DMS114 treated with DMSO at 0.1 percent for 48 hours (cell line): ENCODE results near the gene LRRC36.
A peak's percentile ranks its signal among the peaks of the same experiment; 100 is the strongest.

Experiments
- DNase-seq: peaks from one replicate; lab custom pipeline; 2025; ENCODE audit not compliant: unreplicated experiment; lab: John Stamatoyannopoulos, UW

LRRC36 gene

DNA sequence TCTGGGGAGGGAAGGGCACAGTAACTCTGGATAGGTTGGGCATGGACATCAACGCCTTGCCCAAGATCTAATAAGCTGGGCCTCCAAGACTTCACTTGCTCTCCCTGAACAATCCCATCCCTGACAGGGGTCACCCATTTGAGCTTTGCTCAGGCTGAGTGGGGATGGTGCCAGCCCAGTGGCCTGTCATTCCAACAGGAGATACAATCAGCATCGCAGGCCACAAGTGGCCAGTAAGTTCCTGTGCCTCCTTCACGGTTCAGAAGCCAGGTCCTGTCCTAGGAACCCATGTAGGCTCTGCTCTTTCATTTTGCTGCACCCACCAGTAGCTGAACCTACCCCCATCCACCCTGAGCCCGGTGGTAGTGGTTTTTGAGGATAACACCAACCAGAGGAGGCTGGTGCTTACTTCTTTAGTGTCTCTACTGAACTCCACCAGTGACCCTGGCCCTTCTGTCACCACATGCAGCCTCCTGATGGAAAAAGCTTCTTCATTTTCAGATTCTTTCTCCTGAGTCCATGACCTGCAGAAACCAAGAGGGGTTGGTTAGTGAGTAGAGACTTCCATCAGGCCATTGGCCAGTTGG, 32.4 kb upstream of the LRRC36 start:
- DNase-seq: no peak

DNA sequence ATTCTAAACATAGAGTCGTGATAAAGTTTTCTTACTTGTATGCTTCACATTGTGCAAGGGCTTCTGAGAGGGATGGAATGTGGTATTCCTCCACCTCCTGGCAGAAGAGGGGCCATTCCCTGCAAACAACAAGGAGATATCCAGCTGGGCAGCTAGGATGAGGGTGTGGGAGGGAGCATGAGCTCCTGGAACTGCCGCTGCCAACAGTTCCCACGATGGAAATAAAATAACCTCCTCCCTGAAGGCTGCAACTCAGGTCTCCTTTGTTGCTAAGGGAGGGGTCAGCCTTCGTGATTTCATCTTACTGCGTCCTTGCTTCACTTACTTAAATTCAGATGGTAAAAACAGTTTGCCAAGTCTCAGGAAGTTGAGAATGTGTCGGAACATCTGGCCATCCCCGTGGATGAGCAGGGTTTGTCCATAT, 31.7 kb upstream of the LRRC36 start:
- DNase-seq: no peak

DNA sequence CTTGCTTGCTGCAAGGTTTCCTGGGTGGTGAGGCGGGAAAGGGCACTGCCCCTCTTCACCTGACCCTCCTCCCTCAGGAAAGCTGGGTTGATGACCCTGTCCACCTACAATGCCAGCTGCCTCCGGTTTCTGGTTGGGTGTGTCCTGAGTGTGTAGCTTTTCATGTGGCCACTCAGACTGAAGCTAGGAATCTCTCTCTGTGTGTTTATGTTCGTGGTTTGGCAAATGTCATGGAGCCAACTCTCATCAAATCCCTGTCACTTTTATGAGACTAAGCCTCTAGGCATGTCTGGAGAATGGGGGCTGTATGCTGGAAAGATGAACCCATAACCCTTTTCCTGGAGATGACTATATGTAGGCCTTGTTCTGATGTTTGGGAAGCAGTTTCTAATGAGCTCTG, 30.2 kb upstream of the LRRC36 start:
- no peak for DNase-seq

DNA sequence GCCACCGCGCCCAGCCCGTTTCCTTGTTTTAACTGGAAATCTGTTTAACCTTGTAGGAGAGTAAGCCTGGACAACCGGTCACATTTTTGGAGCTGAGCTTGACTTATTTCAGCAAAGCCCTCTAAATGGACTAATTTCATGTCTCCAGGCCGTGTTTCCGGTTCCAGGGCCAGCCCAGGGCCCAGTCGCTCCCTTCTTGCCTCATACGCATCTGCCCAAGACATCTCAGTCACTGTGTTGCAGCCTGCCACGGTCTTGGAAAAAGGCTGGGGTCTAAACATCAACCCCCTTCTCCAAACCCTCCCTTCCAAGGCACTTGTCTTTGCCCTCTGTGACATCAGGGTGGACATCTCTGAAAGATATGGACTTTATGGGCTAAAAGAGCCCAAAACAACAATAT, 28.3 kb upstream of the LRRC36 start:
- no peak for DNase-seq

DNA sequence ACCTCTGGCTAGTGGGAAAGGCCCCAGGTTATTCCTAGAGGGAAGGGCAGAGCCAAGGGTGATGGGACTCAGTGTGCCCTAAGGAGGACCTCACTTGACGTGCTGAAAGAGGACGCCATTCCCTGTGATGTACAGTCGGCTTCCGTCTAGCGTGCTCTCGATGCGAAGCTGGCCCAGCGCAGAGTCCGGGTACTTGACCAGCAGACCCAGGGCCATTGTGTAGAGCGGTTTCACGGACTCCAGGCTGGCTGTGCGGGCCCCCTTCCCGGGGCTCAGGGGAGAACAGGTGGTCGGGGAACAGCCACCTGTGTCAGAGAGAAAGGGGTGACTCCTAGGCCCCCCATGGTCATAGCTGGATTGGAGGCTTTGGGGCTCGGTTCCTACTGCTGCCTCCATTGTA, 27.3 kb upstream of the LRRC36 start:
- no peak for DNase-seq

DNA sequence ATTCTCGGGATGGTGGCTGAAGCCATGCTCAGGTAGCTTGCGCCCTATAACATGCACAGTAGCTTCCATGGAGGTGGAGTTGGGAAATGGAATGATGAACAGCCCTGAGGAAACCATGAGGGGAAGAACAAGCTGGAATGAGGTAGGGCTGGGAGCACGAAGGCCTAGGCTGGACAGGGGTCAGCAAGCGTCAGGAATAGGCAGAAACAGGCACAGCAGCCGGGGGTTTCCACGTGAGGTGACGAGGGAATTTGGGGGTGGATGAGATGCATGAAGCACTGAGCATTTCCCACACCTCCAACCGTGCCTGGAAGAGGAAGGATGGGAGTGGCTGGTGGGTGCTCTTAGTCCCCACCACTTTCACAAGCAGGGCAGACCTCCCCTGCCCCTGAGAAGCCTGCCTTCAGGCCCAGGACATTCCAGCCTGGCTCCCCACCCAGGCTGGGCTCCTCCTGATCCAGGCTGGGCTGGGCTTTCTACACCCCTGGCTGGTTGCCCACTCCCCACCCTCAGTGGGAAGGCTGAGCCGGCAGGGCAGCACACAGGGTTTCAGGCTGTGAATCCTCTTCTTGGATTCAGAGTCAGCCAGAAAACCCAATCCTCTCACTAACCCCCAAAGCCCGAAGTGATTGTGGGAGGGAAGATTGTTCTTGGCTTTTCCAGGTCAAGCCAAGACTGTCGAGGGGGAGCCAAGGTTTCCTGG, 25.4 kb upstream of the LRRC36 start:
- no peak for DNase-seq

DNA sequence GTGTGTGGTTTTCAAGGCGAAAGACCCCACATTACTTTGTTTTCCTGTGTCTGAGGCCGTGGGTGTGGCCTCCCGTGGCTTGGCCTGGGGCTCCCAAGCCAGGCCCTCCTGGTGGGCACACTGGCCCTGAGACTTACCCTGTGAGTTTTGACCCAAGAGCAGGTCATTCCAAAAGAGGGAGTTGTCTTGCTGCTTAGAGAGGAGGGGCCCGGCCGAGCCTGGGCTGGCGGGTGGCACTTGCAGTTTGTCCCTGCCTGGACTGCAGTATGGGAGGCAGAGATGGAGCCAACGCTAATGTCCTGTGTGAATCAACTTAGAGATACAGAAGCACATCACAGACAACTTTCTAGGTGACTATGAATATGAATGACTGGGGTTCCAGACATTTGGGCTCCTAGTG, 24.5 kb upstream of the LRRC36 start:
- no peak for DNase-seq

DNA sequence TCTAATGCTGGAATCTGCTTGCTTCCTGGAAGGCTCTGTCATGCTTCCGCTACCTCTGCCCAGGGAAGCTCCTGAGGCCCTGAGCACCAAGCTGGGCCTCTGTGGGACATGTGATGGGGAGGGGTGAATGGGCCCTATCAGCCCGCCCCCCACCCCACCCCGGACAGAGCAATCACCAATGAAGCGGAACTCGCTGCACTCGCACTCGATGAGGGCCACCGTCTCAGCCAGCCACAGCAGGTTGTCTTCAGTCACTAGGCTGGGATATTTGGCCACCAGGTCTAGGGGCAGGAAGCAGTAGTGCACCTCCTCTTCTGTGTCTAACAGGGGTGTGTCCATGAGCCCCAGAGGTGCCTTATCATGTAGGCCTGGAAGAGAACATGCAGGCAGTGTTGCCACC, 23.6 kb upstream of the LRRC36 start:
- DNase-seq: no peak

DNA sequence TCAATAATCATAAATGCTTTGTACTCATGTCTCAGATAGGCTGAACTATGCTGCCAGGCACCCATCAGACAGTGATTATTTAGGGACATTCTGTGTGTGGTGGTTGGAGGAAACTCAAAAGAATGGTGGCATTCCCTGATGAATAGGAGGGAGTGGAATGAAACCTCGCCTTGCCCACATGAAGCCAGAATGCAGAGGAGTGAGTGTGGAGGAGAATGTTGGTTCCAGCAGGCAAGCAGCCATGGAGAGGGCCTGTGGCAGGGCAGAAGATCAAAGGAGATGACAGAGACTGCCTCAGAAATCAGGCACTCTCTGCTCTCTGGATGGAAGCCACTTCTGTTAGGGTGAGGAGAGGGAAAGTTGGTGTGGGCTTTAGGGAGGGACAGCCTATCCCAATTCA, 22.6 kb upstream of the LRRC36 start:
- no peak for DNase-seq

DNA sequence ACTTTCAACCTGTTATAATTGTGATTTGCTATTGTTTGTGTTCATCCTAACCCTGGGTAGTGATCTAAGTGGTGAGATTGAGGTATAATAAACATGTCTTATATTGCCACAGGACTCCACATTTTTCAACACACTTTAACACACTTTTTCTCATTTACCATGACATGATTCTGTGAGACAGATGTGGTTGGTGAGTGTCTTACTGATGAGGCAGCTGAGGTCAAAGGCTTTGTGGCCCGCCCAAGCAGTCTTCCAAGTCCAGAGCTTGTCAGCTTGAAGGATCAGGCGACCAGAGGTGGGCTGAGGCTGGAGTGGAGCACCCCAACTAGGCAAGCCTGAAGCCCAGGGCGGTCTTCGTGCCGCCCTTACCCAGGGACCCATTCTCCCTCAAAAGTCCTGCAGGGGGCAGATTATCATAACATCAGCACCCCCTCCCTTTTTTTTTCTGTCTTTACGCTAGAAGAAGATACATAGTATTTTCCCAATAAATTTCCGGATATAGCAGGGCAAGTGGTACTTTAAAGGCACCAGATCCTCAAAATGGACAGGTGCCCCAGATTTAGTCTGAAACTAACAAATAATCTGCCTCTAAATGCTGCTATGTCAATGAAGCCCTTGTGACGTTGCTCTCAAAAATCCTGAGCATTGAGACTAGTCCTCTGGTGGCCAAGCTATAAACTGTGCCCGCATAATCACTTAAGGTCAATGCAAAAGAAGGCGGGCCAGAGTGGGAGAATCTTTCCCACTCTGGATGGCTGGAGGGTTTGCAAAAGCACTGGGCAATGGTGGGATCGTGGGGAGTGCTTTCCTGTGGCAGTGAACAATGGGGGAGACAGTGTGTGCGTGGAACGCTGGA, 21.2 kb upstream of the LRRC36 start:
- DNase-seq: no peak

DNA sequence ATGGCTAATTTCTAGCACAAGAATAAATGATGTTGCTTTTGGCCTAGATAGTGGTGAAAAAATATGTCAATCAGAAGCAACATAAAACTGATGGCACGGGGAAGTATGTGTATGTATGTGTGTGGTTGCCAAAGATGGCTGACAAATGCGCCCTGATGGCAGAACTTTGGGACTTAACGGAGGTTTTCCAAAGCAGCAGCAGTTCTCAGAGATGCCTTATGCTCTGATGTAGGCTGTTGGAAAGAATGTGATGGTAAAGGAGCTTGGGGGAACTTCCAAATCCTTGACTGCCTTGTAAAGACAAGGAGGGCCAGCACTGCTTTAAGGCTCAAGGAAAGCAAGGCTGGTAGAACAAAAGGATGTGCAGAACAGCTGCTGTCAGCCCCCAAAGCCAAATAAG, 16.1 kb upstream of the LRRC36 start:
- DNase-seq: no peak

DNA sequence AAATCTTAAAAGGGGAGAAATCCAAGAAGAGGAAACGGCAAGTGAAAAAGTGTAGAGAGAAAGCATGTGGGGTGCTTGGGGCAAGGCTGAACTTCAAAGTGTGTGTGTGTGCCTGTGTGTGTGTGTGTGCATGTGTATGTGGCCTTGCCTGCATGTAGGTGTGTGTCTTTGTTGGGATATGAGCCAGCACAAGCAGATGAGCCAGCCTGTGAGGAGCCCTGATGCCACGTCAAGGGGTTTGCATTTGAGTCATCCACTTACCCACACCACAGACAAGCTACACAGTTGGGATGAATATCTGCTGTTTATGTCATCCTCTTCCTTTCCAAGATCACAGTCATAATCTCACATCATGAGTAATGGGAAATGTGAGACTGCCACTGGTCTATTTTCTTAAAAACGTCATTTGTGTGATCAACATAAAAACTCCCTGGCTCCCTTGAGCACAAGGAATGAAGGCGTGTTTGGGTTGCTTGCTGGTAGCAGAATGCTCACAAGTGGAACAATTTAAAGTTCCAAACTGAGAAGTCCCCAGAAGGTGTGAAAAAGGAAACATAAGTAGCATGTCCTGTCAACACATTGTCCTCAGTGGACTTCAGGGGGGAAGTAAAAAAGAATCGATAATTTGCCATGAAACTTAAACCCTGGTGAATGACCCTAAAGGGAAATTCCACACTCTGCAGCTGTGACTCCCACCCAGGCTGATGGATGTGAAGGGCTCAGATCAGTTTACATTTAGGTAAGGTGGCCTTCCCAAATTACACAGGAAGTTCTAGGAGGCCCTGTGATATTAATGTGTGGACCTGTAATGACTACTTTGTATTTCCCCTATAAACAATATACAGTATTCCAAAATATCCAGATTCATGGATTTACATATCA, 14.8 kb upstream of the LRRC36 start:
- no peak for DNase-seq

DNA sequence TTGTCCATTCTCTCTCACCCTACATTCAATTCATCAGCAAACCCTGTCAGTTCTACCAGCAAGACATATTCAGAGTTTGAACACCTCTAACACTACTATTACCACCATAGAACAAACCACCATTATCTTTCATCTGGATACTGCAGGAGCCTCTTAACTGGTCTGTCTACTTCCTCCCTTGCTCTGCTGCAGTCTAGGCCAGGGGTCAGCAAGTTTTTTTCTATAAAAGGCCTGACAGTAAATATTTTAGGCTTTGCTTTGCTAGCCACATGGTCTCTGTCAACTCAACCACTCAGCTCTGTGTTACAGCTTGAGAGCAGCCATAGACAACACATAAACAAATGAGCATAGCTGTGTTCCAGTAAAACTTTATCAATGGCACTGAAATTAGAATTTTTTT, 13.9 kb upstream of the LRRC36 start:
- no peak for DNase-seq

DNA sequence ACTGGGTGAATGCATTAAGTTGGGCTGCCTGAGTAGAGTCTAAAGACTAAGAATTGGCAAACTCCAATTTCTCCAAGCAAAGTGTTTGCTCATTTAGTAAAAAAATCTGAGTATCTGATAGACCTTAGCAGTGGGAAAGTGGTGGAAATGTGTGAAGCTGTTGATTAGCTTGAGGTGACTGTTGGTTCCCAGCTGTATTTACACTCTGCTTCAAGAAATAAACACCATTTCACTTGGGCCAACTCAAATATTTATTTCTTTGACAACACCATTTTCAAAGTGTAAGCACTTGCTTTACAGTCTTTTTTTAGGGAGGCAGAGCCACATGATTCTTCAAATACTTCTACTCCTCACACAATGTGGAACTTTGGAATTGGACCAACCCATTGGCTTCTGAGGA, 8.8 kb upstream of the LRRC36 start:
- DNase-seq: no peak

DNA sequence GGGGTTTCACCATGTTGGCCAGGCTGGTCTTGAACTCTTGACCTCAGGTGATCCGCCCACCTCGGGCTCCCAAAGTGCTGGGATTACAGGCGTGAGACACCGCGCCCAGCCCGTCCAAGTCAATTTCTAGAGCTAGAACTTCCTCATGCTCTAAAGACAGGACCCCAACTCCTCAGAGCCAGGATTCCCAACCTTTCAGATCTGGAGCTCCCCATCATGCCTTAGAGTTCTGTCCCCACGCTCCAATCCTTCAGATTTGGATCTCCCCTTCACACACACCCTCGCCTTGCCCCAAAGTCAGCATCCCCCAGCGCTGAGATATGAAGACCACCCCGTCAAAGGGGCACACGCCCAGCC, 522 bp upstream of the LRRC36 start:
- DNase-seq: no peak

DNA sequence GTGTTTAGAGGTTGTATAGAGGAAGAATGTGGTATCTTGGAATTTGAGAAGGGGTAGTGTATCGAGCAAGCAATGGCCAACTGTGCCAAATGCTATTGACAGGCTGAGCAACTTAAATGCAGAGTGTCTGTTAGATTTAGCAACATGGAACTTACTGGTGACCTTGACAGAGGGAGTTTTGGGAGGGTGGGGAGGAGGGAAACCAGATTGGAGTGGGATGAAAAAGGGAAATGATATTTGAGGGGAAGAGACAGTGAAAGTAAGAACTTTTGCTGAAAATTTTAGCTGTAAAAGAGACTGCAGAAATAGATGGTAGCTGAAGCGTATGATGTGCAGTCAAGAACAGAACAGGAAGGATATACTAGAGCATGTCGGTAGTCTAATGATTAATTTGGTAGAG, 1.1 kb downstream of the LRRC36 start:
- DNase-seq: no peak

DNA sequence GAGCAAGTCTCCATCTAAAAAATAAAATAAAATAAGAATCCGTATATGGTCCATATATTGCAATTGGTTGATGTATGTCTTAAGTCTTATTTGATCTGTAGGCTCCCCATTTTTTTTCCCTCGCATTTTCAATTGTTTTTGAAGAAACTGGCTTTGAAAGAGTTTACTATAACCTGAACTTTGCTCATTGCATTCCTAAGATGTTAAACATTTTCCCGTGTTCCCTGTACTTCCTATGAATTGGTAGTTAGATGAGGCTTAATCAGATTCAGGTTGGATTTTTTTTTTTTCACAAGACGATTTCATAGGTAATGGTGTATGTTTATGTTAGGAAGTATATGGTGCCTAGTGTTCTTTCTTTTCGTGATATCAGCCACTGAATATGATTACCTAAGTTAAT, 3.3 kb downstream of the LRRC36 start:
- DNase-seq: no peak

DNA sequence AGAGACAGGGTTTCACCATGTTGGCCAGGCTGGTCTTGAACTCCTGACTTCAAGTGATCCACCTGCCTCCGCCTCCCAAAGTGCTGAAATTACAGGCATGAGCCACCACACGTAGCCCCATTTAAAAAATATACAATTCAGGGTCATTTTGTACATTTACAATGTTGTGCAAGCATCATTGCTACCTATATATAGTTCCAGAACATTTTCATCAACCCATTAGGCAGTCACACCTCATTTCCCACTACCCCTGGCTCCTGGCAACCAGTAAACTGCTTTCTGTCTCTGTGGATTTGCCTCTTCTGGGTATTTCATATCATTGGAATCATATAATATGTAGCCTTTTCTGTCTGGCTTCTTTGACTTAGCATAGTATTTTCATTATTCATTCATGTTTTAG, 6.7 kb downstream of the LRRC36 start:
- no peak for DNase-seq

DNA sequence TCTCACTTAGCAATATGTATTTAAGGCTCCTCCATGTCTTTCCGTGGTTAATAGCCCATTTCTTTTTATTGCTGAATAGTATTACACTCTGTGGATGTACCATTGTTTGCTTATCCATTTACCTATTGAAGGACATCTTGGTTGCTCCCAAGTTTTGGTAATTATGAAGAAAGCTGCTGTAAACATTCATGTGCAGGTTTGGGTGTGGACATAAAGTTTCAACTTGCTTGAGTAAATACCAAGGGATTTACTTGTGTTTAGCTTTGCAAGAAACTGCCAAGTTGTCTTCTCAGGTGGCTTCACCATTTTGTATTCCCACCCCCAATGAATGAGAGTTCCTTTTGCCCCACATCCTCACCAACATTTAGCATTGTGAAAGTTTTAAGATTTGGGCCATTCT, 9.5 kb downstream of the LRRC36 start:
- DNase-seq: no peak

DNA sequence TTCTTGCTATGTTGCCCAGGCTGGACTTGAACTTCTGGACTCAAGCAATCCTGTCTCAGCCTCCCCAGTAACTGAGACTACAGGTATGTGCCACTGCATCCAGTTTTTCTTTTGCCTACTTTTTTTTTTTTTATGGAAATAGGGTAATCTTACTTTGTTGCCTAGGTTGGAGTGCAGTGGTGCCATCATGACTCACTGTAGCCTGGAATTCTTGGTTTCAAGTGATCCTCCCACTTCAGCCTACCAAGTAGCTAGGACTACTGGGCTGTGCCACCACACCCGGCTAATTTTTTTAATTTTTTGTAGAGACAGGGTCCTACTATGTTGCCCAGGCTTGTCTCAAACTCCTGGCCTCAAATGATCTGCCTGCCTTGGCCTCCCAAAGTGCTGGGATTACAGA, 10.0 kb downstream of the LRRC36 start:
- no peak for DNase-seq

DNA sequence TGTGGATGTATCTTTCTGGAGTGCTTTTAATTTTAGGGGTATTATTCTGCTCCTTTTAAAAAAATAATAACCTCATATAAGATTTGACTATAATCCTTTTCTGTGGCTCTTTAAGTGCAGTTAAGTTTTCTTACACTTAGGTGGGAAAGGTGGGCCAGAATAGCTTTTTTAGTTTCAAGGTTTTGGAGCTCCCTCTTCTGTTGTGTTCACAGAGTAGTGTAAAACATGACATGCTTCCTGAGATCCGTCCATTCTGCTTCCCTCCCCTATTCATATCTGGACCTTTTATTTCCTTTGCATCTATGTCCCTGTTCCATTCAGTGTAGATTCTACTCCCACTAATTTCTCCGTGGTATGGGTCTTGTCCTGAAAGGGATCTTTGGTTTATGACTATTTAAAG, 12.8 kb downstream of the LRRC36 start:
- DNase-seq: peak; percentile 33
